ENCODE data around the gene GYPC.

GYPC gene

GRCh38 chr2:126649101-126649500, 6.9 kb upstream of the GYPC start:
- no peak for DNase-seq (ENCODE audit: low read depth in 2 of 2, low spot score in 1 of 2)

- DNase-seq (ENCODE audit: low read depth in 2 of 2, low spot score in 1 of 2): no peak
Measured at GRCh38 chr2:126650994-126651393, 5.0 kb upstream of the GYPC start.

- DNase-seq (ENCODE audit: low read depth in 2 of 2, low spot score in 1 of 2): no peak
Measured at GRCh38 chr2:126652323-126652891, 3.6 kb upstream of the GYPC start.

GRCh38 chr2:126653109-126653508, 2.8 kb upstream of the GYPC start:
- DNase-seq (ENCODE audit: low read depth in 2 of 2, low spot score in 1 of 2): no peak

GRCh38 chr2:126653761-126654160, 2.2 kb upstream of the GYPC start:
- no peak for DNase-seq (ENCODE audit: low read depth in 2 of 2, low spot score in 1 of 2)

GRCh38 chr2:126655051-126655450, 907 bp upstream of the GYPC start:
- DNase-seq (ENCODE audit: low read depth in 2 of 2, low spot score in 1 of 2): no peak

GRCh38 chr2:126656431-126657147, 631 bp downstream of the GYPC start:
- no peak for DNase-seq (ENCODE audit: low read depth in 2 of 2, low spot score in 1 of 2)

- DNase-seq (ENCODE audit: low read depth in 2 of 2, low spot score in 1 of 2): no peak
Measured at GRCh38 chr2:126657148-126657635, 1.2 kb downstream of the GYPC start.

GRCh38 chr2:126657636-126658318, 1.8 kb downstream of the GYPC start:
- DNase-seq (ENCODE audit: low read depth in 2 of 2, low spot score in 1 of 2): peak in 1 of 2 donors; percentile 52

- DNase-seq (ENCODE audit: low read depth in 2 of 2, low spot score in 1 of 2): no peak
Measured at GRCh38 chr2:126658319-126658904, 2.5 kb downstream of the GYPC start.

GRCh38 chr2:126658905-126659561, 3.1 kb downstream of the GYPC start:
- peak in 1 of 2 donors; percentile 29 for DNase-seq (ENCODE audit: low read depth in 2 of 2, low spot score in 1 of 2)

GRCh38 chr2:126659562-126660467, 3.9 kb downstream of the GYPC start:
- no peak for DNase-seq (ENCODE audit: low read depth in 2 of 2, low spot score in 1 of 2)

- DNase-seq (ENCODE audit: low read depth in 2 of 2, low spot score in 1 of 2): no peak
Measured at GRCh38 chr2:126660971-126661370, 5.0 kb downstream of the GYPC start.

- no peak for DNase-seq (ENCODE audit: low read depth in 2 of 2, low spot score in 1 of 2)
Measured at GRCh38 chr2:126661702-126662500, 5.9 kb downstream of the GYPC start.

GRCh38 chr2:126662621-126663020, 6.7 kb downstream of the GYPC start:
- DNase-seq (ENCODE audit: low read depth in 2 of 2, low spot score in 1 of 2): no peak

GRCh38 chr2:126663184-126663963, 7.4 kb downstream of the GYPC start:
- DNase-seq (ENCODE audit: low read depth in 2 of 2, low spot score in 1 of 2): no peak

GRCh38 chr2:126664234-126664633, 8.3 kb downstream of the GYPC start:
- DNase-seq (ENCODE audit: low read depth in 2 of 2, low spot score in 1 of 2): no peak

- DNase-seq (ENCODE audit: low read depth in 2 of 2, low spot score in 1 of 2): no peak
Measured at GRCh38 chr2:126664639-126665038, 8.7 kb downstream of the GYPC start.

GRCh38 chr2:126665483-126665882, 9.5 kb downstream of the GYPC start:
- DNase-seq (ENCODE audit: low read depth in 2 of 2, low spot score in 1 of 2): no peak
